PFSK-1 (cell line): ENCODE data around the gene YDJC.

Experiments
- POLR2AphosphoS5 ChIP-seq: IDR thresholded peaks from 2 replicates; pipeline ENCODE4 v1.6.1; 2012; ENCODE audit warnings: low read depth, mild to moderate bottlenecking, control low read depth, low read length, moderate library complexity
- TAF1 ChIP-seq: IDR thresholded peaks from 2 replicates; pipeline ENCODE4 v1.6.1; 2012; ENCODE audit warnings: low read length, control low read depth, borderline replicate concordance; ENCODE audit not compliant: insufficient read depth

- TF ChIP-seq POLR2AphosphoS5 (no peak), TAF1 (no peak)
Observed at GRCh38 chr22:21626735-21627469, 2.9 kb downstream of the YDJC start.
